K562 (cell line): Measurements from ENCODE around the gene KCNK4. TPM values are rescaled to one million over a fixed set of nuclear protein-coding genes. Genes with fewer than 3 reads are reported as not detected.

Experiments
- CLOCK ChIP-seq: fragments of 250-450 bp; sonication (Bioruptor Pico); IDR thresholded peaks from 2 replicates; pipeline ENCODE4 v1.4.0; 2020; ENCODE audit warnings: mild to moderate bottlenecking, moderate library complexity, borderline replicate concordance
- HSF4 ChIP-seq: fragments of 250-450 bp; sonication (Bioruptor Pico); IDR thresholded peaks from 2 replicates; pipeline ENCODE4 v2.1.2; 2022; ENCODE audit warnings: mild to moderate bottlenecking, moderate library complexity, borderline replicate concordance
- POLR2A ChIP-seq: fragments of 450-650 bp; conservative IDR thresholded peaks from 2 replicates; pipeline ENCODE4 v1.6.1; 2016
- RBM39 ChIP-seq: fragments of 200-400 bp; formaldehyde crosslinking; optimal IDR thresholded peaks from 2 replicates; pipeline ENCODE3; 2018; ENCODE audit warnings: low read depth, low read length
- SPI1 ChIP-seq: IDR thresholded peaks from 2 replicates; pipeline ENCODE4 v1.6.1; 2011; ENCODE audit warnings: low read depth, low read length, control low read depth, borderline replicate concordance
- polyA plus RNA-seq, 8 experiments: library from polyadenylated mRNA; depleted of rRNA in 4 of 8; stranded (reverse) in 5 of 8; unstranded in 3 of 8; fragments of >200 nt; fragmentation: Nextera tagmentation in 2 of 8; fragmentation: Illumina TruSeq in 1 of 8; extraction: Ambion mirVana in 2 of 8; extraction: Trizol in 1 of 8; gene quantifications; 2 replicates each; pipeline versions ENCODE4 v1.2.1 to v1.2.3, GENCODE V29; 2011 to 2014; ENCODE audit warnings: inconsistent platforms in 1 of 8, missing spikeins in 1 of 8
- total RNA-seq, 7 experiments: library from RNA; depleted of rRNA in 6 of 7; stranded (reverse); fragments of >200 nt in 6 of 7; fragmentation: Illumina TruSeq in 2 of 7; extraction: Trizol in 2 of 7; gene quantifications; 2 replicates each; pipeline versions ENCODE4 v1.2.1 to v1.2.3, GENCODE V29; 2011 to 2021; ENCODE audit warnings: low replicate concordance in 1 of 7
- TF ChIP-seq, protein P1 (sequence below), 2 experiments: IDR thresholded peaks; 2 replicates each; pipeline ENCODE4 v1.6.1; 2012; ENCODE audit warnings: improper control_type of control experiment in 2 of 2, low read depth in 2 of 2, low read length in 2 of 2, borderline replicate concordance in 1 of 2
- TF ChIP-seq, protein P2 (sequence below): fragments of 450-650 bp; IDR thresholded peaks from 2 replicates; pipeline ENCODE4 v1.6.1; 2016; ENCODE audit warnings: mild to moderate bottlenecking, moderate library complexity
- TF ChIP-seq, protein P3 (sequence below), 2 experiments: fragments of 450-650 bp in 1 of 2; sonication (generic) in 1 of 2; formaldehyde crosslinking; conservative IDR thresholded peaks; 2 replicates each; pipeline versions ENCODE4 v1.4.0 to v1.8.1; 2020 to 2022; ENCODE audit warnings: mild to moderate bottlenecking in 1 of 2, missing genetic modification reagents in 1 of 2

KCNK4 gene
- total and polyA plus RNA-seq, 9 of the 15 experiments (the other 6 are each of a cell fraction or from before 2014, with no cell fraction given), result not detected

GRCh38 chr11:64252003-64252872 is 38.9 kb upstream of the KCNK4 start (continued):
- TF ChIP-seq, protein P1, sequence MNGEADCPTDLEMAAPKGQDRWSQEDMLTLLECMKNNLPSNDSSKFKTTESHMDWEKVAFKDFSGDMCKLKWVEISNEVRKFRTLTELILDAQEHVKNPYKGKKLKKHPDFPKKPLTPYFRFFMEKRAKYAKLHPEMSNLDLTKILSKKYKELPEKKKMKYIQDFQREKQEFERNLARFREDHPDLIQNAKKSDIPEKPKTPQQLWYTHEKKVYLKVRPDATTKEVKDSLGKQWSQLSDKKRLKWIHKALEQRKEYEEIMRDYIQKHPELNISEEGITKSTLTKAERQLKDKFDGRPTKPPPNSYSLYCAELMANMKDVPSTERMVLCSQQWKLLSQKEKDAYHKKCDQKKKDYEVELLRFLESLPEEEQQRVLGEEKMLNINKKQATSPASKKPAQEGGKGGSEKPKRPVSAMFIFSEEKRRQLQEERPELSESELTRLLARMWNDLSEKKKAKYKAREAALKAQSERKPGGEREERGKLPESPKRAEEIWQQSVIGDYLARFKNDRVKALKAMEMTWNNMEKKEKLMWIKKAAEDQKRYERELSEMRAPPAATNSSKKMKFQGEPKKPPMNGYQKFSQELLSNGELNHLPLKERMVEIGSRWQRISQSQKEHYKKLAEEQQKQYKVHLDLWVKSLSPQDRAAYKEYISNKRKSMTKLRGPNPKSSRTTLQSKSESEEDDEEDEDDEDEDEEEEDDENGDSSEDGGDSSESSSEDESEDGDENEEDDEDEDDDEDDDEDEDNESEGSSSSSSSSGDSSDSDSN (IDR thresholded peaks at IDR 0.05; ENCODE audit: borderline replicate concordance in 1 of 2, low read depth in 2 of 2, low read length in 2 of 2), result 0 out of 4 replicates have a peak, but pooled peaks of 1 of the 2 experiments have one; percentile 44
- TF ChIP-seq CLOCK (CRISPR knock-in tag), result no peak
- TF ChIP-seq HSF4, result no peak
- no peak for TF ChIP-seq RBM39
- peak; percentile 71 for TF ChIP-seq SPI1
- TF ChIP-seq, protein P2, sequence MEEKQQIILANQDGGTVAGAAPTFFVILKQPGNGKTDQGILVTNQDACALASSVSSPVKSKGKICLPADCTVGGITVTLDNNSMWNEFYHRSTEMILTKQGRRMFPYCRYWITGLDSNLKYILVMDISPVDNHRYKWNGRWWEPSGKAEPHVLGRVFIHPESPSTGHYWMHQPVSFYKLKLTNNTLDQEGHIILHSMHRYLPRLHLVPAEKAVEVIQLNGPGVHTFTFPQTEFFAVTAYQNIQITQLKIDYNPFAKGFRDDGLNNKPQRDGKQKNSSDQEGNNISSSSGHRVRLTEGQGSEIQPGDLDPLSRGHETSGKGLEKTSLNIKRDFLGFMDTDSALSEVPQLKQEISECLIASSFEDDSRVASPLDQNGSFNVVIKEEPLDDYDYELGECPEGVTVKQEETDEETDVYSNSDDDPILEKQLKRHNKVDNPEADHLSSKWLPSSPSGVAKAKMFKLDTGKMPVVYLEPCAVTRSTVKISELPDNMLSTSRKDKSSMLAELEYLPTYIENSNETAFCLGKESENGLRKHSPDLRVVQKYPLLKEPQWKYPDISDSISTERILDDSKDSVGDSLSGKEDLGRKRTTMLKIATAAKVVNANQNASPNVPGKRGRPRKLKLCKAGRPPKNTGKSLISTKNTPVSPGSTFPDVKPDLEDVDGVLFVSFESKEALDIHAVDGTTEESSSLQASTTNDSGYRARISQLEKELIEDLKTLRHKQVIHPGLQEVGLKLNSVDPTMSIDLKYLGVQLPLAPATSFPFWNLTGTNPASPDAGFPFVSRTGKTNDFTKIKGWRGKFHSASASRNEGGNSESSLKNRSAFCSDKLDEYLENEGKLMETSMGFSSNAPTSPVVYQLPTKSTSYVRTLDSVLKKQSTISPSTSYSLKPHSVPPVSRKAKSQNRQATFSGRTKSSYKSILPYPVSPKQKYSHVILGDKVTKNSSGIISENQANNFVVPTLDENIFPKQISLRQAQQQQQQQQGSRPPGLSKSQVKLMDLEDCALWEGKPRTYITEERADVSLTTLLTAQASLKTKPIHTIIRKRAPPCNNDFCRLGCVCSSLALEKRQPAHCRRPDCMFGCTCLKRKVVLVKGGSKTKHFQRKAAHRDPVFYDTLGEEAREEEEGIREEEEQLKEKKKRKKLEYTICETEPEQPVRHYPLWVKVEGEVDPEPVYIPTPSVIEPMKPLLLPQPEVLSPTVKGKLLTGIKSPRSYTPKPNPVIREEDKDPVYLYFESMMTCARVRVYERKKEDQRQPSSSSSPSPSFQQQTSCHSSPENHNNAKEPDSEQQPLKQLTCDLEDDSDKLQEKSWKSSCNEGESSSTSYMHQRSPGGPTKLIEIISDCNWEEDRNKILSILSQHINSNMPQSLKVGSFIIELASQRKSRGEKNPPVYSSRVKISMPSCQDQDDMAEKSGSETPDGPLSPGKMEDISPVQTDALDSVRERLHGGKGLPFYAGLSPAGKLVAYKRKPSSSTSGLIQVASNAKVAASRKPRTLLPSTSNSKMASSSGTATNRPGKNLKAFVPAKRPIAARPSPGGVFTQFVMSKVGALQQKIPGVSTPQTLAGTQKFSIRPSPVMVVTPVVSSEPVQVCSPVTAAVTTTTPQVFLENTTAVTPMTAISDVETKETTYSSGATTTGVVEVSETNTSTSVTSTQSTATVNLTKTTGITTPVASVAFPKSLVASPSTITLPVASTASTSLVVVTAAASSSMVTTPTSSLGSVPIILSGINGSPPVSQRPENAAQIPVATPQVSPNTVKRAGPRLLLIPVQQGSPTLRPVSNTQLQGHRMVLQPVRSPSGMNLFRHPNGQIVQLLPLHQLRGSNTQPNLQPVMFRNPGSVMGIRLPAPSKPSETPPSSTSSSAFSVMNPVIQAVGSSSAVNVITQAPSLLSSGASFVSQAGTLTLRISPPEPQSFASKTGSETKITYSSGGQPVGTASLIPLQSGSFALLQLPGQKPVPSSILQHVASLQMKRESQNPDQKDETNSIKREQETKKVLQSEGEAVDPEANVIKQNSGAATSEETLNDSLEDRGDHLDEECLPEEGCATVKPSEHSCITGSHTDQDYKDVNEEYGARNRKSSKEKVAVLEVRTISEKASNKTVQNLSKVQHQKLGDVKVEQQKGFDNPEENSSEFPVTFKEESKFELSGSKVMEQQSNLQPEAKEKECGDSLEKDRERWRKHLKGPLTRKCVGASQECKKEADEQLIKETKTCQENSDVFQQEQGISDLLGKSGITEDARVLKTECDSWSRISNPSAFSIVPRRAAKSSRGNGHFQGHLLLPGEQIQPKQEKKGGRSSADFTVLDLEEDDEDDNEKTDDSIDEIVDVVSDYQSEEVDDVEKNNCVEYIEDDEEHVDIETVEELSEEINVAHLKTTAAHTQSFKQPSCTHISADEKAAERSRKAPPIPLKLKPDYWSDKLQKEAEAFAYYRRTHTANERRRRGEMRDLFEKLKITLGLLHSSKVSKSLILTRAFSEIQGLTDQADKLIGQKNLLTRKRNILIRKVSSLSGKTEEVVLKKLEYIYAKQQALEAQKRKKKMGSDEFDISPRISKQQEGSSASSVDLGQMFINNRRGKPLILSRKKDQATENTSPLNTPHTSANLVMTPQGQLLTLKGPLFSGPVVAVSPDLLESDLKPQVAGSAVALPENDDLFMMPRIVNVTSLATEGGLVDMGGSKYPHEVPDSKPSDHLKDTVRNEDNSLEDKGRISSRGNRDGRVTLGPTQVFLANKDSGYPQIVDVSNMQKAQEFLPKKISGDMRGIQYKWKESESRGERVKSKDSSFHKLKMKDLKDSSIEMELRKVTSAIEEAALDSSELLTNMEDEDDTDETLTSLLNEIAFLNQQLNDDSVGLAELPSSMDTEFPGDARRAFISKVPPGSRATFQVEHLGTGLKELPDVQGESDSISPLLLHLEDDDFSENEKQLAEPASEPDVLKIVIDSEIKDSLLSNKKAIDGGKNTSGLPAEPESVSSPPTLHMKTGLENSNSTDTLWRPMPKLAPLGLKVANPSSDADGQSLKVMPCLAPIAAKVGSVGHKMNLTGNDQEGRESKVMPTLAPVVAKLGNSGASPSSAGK, result no peak
- TF ChIP-seq, protein P3, sequence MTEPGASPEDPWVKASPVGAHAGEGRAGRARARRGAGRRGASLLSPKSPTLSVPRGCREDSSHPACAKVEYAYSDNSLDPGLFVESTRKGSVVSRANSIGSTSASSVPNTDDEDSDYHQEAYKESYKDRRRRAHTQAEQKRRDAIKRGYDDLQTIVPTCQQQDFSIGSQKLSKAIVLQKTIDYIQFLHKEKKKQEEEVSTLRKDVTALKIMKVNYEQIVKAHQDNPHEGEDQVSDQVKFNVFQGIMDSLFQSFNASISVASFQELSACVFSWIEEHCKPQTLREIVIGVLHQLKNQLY (CRISPR knock-in tag; conservative IDR thresholded peaks at IDR 0.05), result no peak
- TF ChIP-seq POLR2A, result peak; percentile 76
